Smooth muscle cell (in vitro differentiated cells): ENCODE data around the gene ARF3. TPM values are rescaled to one million over a fixed set of nuclear protein-coding genes. Genes with fewer than 3 reads are reported as not detected.

ENCODE experiments used
- DNase-seq: peaks from one replicate; lab custom pipeline; 2025; ENCODE audit not compliant: unreplicated experiment; lab: John Stamatoyannopoulos, UW
- H2AFZ ChIP-seq: fragments of 200-600 bp; sonication (generic); 2 replicates; pipeline ENCODE4 v1.6.0; 2016; ENCODE audit warnings: antibody characterized with exemption, low read depth, mild to moderate bottlenecking
- H3F3A ChIP-seq: fragments of 200-600 bp; sonication (generic); 2 replicates; pipeline ENCODE4 v1.6.0; 2017; ENCODE audit warnings: antibody characterized with exemption, low read depth
- H3K27ac ChIP-seq: fragments of 200-600 bp; sonication (generic); 2 replicates; pipeline ENCODE4 v1.5.1; 2016; ENCODE audit warnings: low read depth, mild to moderate bottlenecking
- H3K27me3 ChIP-seq: fragments of 200-600 bp; sonication (generic); 2 replicates; pipeline ENCODE4 v1.6.1; 2016; ENCODE audit warnings: low read depth, mild to moderate bottlenecking
- H3K36me3 ChIP-seq: fragments of 200-600 bp; sonication (generic); 2 replicates; pipeline ENCODE4 v1.5.1; 2016; ENCODE audit warnings: low read depth
- H3K4me1 ChIP-seq: fragments of 200-600 bp; sonication (generic); 2 replicates; pipeline ENCODE4 v1.5.1; 2016; ENCODE audit warnings: low read depth
- H3K4me2 ChIP-seq: fragments of 200-600 bp; sonication (generic); 2 replicates; pipeline ENCODE4 v1.6.0; 2016; ENCODE audit warnings: mild to moderate bottlenecking
- H3K4me3 ChIP-seq: fragments of 200-600 bp; sonication (generic); 2 replicates; pipeline ENCODE4 v1.5.1; 2016; ENCODE audit warnings: mild to moderate bottlenecking
- H3K79me2 ChIP-seq: fragments of 200-600 bp; sonication (generic); 2 replicates; pipeline ENCODE4 v1.6.0; 2016; ENCODE audit warnings: low read depth, mild to moderate bottlenecking
- H3K9ac ChIP-seq: fragments of 200-600 bp; sonication (generic); 2 replicates; pipeline ENCODE4 v1.6.0; 2016; ENCODE audit warnings: low read depth
- H3K9me3 ChIP-seq: fragments of 200-600 bp; sonication (generic); replicated peaks from 2 replicates; pipeline ENCODE4 v1.5.1; 2016; ENCODE audit warnings: low read depth
- H4K20me1 ChIP-seq: fragments of 200-600 bp; sonication (generic); 2 replicates; pipeline ENCODE4 v1.6.0; 2016; ENCODE audit warnings: low read depth
- CTCF ChIP-seq: fragments of 200-600 bp; sonication (generic); IDR thresholded peaks from 2 replicates; pipeline ENCODE4 v1.5.1; 2017; ENCODE audit warnings: borderline replicate concordance, mild to moderate bottlenecking, antibody characterized with exemption; ENCODE audit not compliant: insufficient read depth, poor library complexity, severe bottlenecking
- WGBS: methylation state at CpG from one replicate; pipeline ENCODE4 v1.1.7; 2016; ENCODE audit warnings: low lambda C conversion rate; 5-methylcytosine and 5-hydroxymethylcytosine counted together
- polyA plus RNA-seq: library from polyadenylated mRNA; unstranded; fragments of >200 nt; fragmentation: Nextera tagmentation; extraction: Ambion mirVana; gene quantifications from 2 replicates; pipeline ENCODE4 v1.2.1, GENCODE V29; 2016
- total RNA-seq: library from RNA; depleted of rRNA; stranded (reverse); fragments of >200 nt; gene quantifications from 2 replicates; pipeline ENCODE4 v1.2.3, GENCODE V29; 2014

Gene ARF3
- total and polyA plus RNA-seq, 2 experiments from 2014 or later = 59.9 to 67.7 TPM

- Histone ChIP-seq H3K4me2 (no peak overlapping the region), H3K4me3 (no peak overlapping the region), H3K79me2 (no peaks in the 10 kb centered on the region), H3K9ac (no peak overlapping the region), H4K20me1 (no peaks in the 10 kb centered on the region), H3K27ac (no peak overlapping the region), H3K27me3 (peaks cover 33% of the 10 kb centered on the region), H3K9me3 (no peaks in the 10 kb centered on the region), H3K36me3 (no peaks in the 10 kb centered on the region), H3K4me1 (no peaks in the 10 kb centered on the region), H3F3A (no peaks in the 10 kb centered on the region), H2AFZ (no peak overlapping the region)
- 77% methylated on average over 8 of the region's 8 CpGs for WGBS
- DNase-seq = no peak
- no peak for TF ChIP-seq CTCF
Measured at GRCh38 chr12:48991247-48992050, 34.2 kb upstream of the ARF3 start.

GRCh38 chr12:48990552-48990951 lies 33.3 kb upstream of the ARF3 start:
- H3K9ac ChIP-seq = no peak overlapping the region
- H3K9me3 ChIP-seq = no peaks in the 10 kb centered on the region
- H3K27me3 ChIP-seq = peaks cover 42% of the 10 kb centered on the region
- no peaks in the 10 kb centered on the region for H3K79me2 ChIP-seq
- H3K4me1 ChIP-seq = no peaks in the 10 kb centered on the region
- H3F3A ChIP-seq = no peaks in the 10 kb centered on the region
- no peak overlapping the region for H2AFZ ChIP-seq
- no peak for TF ChIP-seq CTCF
- no peak overlapping the region for H3K27ac ChIP-seq
- no peaks in the 10 kb centered on the region for H4K20me1 ChIP-seq
- H3K4me2 ChIP-seq = no peak overlapping the region
- DNase-seq = no peak
- no peak overlapping the region for H3K4me3 ChIP-seq
- no peaks in the 10 kb centered on the region for H3K36me3 ChIP-seq

GRCh38 chr12:48988030-48988649 lies 30.9 kb upstream of the ARF3 start:
- Histone ChIP-seq H3K4me1 (no peaks in the 10 kb centered on the region), H4K20me1 (no peaks in the 10 kb centered on the region), H3K4me2 (no peak overlapping the region), H3K36me3 (no peaks in the 10 kb centered on the region), H3K79me2 (no peaks in the 10 kb centered on the region), H3K9ac (no peak overlapping the region), H3K4me3 (no peak overlapping the region), H3K9me3 (no peaks in the 10 kb centered on the region), H2AFZ (no peak overlapping the region), H3K27me3 (peaks cover 58% of the 10 kb centered on the region), H3K27ac (no peak overlapping the region), H3F3A (no peaks in the 10 kb centered on the region)
- DNase-seq = peak; percentile 27
- TF ChIP-seq CTCF = peak; percentile 91
- WGBS = 38% methylated on average over 16 of the region's 16 CpGs
